OCI-LY7 (cell line): ENCODE data around the gene CBX8. TPM values are rescaled to one million over a fixed set of nuclear protein-coding genes. Genes with fewer than 3 reads are reported as not detected.

ENCODE experiments used
- BruUV-seq: library from RNA; stranded (reverse); fragments of 400-500 nt; replicated peaks from 2 replicates; lab custom pipeline; 2021; lab: Mats Ljungman, UMichigan
- CTCF ChIA-PET: fragments of 300-600 bp; sonication (Branson Sonifier 250); formaldehyde crosslinking; loops from one replicate; lab custom pipeline; 2022; ENCODE audit warnings: antibody characterized with exemption; ENCODE audit not compliant: unreplicated experiment; lab: Charles Lee
- POLR2A ChIA-PET: fragments of 300-600 bp; sonication (Branson Sonifier 250); formaldehyde crosslinking; loops from one replicate; lab custom pipeline; 2022; ENCODE audit warnings: antibody characterized with exemption; lab: Charles Lee
- DNase-seq: peaks from one replicate; pipeline ENCODE4 v3.0.0-alpha.2; 2015; ENCODE audit warnings: low spot score
- H2AFZ ChIP-seq: fragments of 200-600 bp; sonication (generic), shearing (Covaris generic); 2 replicates; pipeline ENCODE4 v1.6.1; 2014; ENCODE audit warnings: mild to moderate bottlenecking, antibody characterized with exemption, low read length, moderate library complexity
- H3K27ac ChIP-seq: fragments of 200-600 bp; sonication (generic); 2 replicates; pipeline ENCODE4 v1.5.1; 2014; ENCODE audit warnings: mixed run types, low read depth, mild to moderate bottlenecking, moderate library complexity, low read length, inconsistent platforms; ENCODE audit not compliant: poor library complexity, severe bottlenecking
- H3K36me3 ChIP-seq: fragments of 200-600 bp; sonication (generic); 2 replicates; pipeline ENCODE4 v1.6.1; 2014; ENCODE audit warnings: mild to moderate bottlenecking, antibody characterized with exemption, low read length, moderate library complexity, mixed read lengths; ENCODE audit not compliant: insufficient read depth
- H3K4me1 ChIP-seq: fragments of 200-600 bp; sonication (generic); 2 replicates; pipeline ENCODE4 v1.5.1; 2014; ENCODE audit warnings: mild to moderate bottlenecking, low read length; ENCODE audit not compliant: insufficient read depth, poor library complexity, severe bottlenecking
- H3K4me2 ChIP-seq: fragments of 200-600 bp; sonication (generic); 2 replicates; pipeline ENCODE4 v1.6.1; 2014; ENCODE audit warnings: mild to moderate bottlenecking, low read length
- H3K4me3 ChIP-seq: fragments of 200-600 bp; sonication (generic); 2 replicates; pipeline ENCODE4 v1.5.1; 2014; ENCODE audit warnings: mild to moderate bottlenecking, low read depth, low read length; ENCODE audit not compliant: poor library complexity, severe bottlenecking
- H3K79me2 ChIP-seq: fragments of 200-600 bp; sonication (generic); 2 replicates; pipeline ENCODE4 v1.6.1; 2016; ENCODE audit warnings: low read depth, mild to moderate bottlenecking, low read length, moderate library complexity, mixed read lengths; ENCODE audit not compliant: insufficient read depth
- H3K9me2 ChIP-seq: fragments of 200-600 bp; sonication (generic); 2 replicates; pipeline ENCODE4 v1.6.1; 2016; ENCODE audit warnings: mild to moderate bottlenecking, low read length, mixed read lengths; ENCODE audit not compliant: insufficient read depth
- H3K9me3 ChIP-seq: fragments of 200-600 bp; sonication (generic); 2 replicates; pipeline ENCODE4 v1.6.1; 2014; ENCODE audit warnings: mild to moderate bottlenecking, mixed run types, low read length, mixed read lengths
- H4K20me1 ChIP-seq: fragments of 200-600 bp; sonication (generic); 2 replicates; pipeline ENCODE4 v1.6.1; 2014; ENCODE audit warnings: mild to moderate bottlenecking, antibody characterized with exemption, low read length, moderate library complexity, mixed read lengths; ENCODE audit not compliant: insufficient read depth
- CTCF ChIP-seq: fragments of 200-600 bp; sonication (generic); conservative IDR thresholded peaks from 2 replicates; pipeline ENCODE4 v1.5.1; 2014; ENCODE audit warnings: mild to moderate bottlenecking, antibody characterized with exemption, low read length, moderate library complexity, mixed read lengths
- EZH2phosphoT487 ChIP-seq: fragments of 200-600 bp; sonication (generic); IDR thresholded peaks from 2 replicates; pipeline ENCODE4 v1.6.1; 2018; ENCODE audit warnings: low read depth, borderline replicate concordance, mild to moderate bottlenecking, mixed run types, antibody characterized with exemption, low read length, moderate library complexity, mixed read lengths
- intact Hi-C: fragments of 100-400 bp; cut with micrococcal nuclease; formaldehyde crosslinking; loops from one replicate; pipeline ENCODE4 v1.10.0; 2022; ENCODE audit not compliant: unreplicated experiment
- total RNA-seq, 2 experiments: library from RNA; depleted of rRNA in 1 of 2; stranded (reverse); fragments of >200 nt in 1 of 2; shearing (Covaris generic) in 1 of 2; gene quantifications; 2 replicates each; pipeline ENCODE4 v1.2.3, GENCODE V29; 2014 to 2022

CBX8 gene
- total RNA-seq, 2 experiments from 2014 or later, result 7.5 to 16.3 TPM

GRCh38 chr17:79814127-79814973 is 17.5 kb upstream of the CBX8 start:
- H3K9me3 ChIP-seq, result no peaks in the 10 kb centered on the region
- H3K27ac ChIP-seq, result no peak overlapping the region
- H3K4me1 ChIP-seq, result peaks cover 43% of the 10 kb centered on the region
- intact Hi-C loops, result no loop called here
- ChIA-PET POLR2A (interaction anchor here (0.6 kb wide), 1 partner anchor 66 kb away, joined by 3 read pairs; no protein-coding TSS in a partner anchor), CTCF (interaction anchor here (0.5 to 0.6 kb wide), 2 partner anchors 160 to 287 kb away, joined by 3 read pairs; partner anchors contain the start of gene GAA)
- no peak overlapping the region; the same call in 1 of the 2 replicates for H3K4me2 ChIP-seq
- no peak overlapping the region for H2AFZ ChIP-seq
- no peaks in the 10 kb centered on the region for H3K36me3 ChIP-seq
- no peak for DNase-seq
- no peak overlapping the region for H3K4me3 ChIP-seq
- no peaks in the 10 kb centered on the region for H3K9me2 ChIP-seq
- no TSS peak for BruUV-seq
- H3K79me2 ChIP-seq, result no peaks in the 10 kb centered on the region
- TF ChIP-seq EZH2phosphoT487 (0 out of 2 replicates have a peak, but pooled peaks have one; percentile 31), CTCF (no peak)
- no peaks in the 10 kb centered on the region for H4K20me1 ChIP-seq

GRCh38 chr17:79813297-79814126 is 16.6 kb upstream of the CBX8 start:
- Histone ChIP-seq H3K79me2 (no peaks in the 10 kb centered on the region), H3K4me2 (peak overlapping the region; percentile 66; the same call in 1 of the 2 replicates), H3K4me1 (peaks cover 38% of the 10 kb centered on the region), H3K36me3 (no peaks in the 10 kb centered on the region), H3K9me3 (no peaks in the 10 kb centered on the region), H3K27ac (no peak overlapping the region), H3K4me3 (peak overlapping the region; percentile 47), H4K20me1 (no peaks in the 10 kb centered on the region), H2AFZ (no peak overlapping the region), H3K9me2 (no peaks in the 10 kb centered on the region)
- no TSS peak for BruUV-seq
- DNase-seq, result peak; percentile 38
- intact Hi-C loops, result no loop called here
- CTCF ChIA-PET, result interaction anchor here (0.6 kb wide), 1 partner anchor 161 kb away, joined by 3 read pairs; no protein-coding TSS in a partner anchor
- TF ChIP-seq CTCF (no peak), EZH2phosphoT487 (no peak)
- POLR2A ChIA-PET, result interaction anchor here (1.4 kb wide), 1 partner anchor 26 kb away, joined by 3 read pairs; the partner anchor contains the start of gene CBX4
